ACHN (cell line): ENCODE data around the gene GIT2.

Experiments
- DNase-seq: peaks from one replicate; pipeline ENCODE4 v3.0.0-alpha.2; 2015
- in situ Hi-C: cut with HindIII; loops from 2 replicates; pipeline ENCODE4 v1.10.0; 2017; ENCODE audit warnings: low sequenced_read_pairs, low pct_ligation_motif_present, low pct_unique_long_range_greater_than_20kb

Gene GIT2, protein sequence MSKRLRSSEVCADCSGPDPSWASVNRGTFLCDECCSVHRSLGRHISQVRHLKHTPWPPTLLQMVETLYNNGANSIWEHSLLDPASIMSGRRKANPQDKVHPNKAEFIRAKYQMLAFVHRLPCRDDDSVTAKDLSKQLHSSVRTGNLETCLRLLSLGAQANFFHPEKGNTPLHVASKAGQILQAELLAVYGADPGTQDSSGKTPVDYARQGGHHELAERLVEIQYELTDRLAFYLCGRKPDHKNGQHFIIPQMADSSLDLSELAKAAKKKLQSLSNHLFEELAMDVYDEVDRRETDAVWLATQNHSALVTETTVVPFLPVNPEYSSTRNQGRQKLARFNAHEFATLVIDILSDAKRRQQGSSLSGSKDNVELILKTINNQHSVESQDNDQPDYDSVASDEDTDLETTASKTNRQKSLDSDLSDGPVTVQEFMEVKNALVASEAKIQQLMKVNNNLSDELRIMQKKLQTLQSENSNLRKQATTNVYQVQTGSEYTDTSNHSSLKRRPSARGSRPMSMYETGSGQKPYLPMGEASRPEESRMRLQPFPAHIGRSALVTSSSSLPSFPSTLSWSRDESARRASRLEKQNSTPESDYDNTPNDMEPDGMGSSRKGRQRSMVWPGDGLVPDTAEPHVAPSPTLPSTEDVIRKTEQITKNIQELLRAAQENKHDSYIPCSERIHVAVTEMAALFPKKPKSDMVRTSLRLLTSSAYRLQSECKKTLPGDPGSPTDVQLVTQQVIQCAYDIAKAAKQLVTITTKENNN

GRCh38 chr12:109995686-109996482 lies at the start of gene GIT2:
Gene GIT2 (minus strand): TSS chr12:109996368. CDS start chr12:109996224, 144 bp downstream.
- DNase-seq = peak; percentile 98
- in situ Hi-C loops = no loop called here

- in situ Hi-C loops = no loop called here
- DNase-seq = no peak
Observed at GRCh38 chr12:110042264-110042663, 46.1 kb upstream of the GIT2 start.

- DNase-seq = peak; percentile 95
- in situ Hi-C loops = no loop called here
Observed at GRCh38 chr12:110039085-110039807, 43.1 kb upstream of the GIT2 start.

DNA sequence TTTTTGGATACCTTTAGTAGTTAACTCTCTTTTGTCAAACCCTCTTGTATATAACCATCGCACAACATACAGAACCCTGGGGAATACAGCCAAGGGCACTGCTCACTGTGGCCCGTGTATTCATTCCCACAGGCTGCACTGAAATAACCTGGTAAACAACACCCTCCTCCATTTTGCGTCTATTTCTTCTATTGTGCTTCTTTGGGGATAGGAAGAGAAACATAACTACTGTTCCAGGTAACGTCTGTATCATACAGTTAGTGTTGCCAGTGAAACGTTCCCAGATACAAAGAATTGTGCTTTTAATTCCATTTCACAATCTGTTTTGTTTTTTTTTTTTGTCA lies 42.5 kb upstream of the GIT2 start:
- in situ Hi-C loops = no loop called here

GRCh38 chr12:110037315-110037714 lies 41.1 kb upstream of the GIT2 start:
- no peak for DNase-seq
- in situ Hi-C loops = no loop called here

More for the DNA sequence above, 42.5 kb upstream of the GIT2 start:
- no peak for DNase-seq

DNA sequence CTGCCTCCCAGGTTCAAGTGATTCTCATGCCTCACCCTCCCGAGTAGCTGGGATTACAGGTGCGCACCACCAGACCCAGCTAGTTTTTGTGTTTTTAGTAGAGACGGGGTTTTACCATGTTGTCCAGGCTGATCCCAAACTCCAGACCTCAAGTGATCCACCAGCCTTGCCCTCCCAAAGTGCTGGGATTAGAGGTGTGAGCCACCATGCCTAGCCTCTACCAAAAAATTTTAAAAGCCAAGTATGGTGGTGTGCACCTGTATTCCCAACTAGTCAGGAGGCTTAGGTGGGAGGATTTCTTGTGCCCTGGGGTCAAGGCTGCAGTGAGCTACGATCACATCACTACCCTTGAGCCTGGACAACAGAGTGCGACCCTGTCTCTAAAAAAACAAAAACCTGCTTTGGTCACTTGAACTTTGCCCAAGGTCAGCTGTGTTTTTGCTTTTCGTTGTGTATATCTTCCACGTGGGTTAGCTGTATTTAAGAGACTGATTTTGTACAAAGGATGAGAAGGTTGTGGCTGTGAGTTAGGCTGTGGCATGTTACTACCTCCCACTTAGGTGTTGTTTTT lies 39.5 kb upstream of the GIT2 start:
- in situ Hi-C loops = no loop called here
- DNase-seq = no peak

GRCh38 chr12:110033888-110034287 lies 37.7 kb upstream of the GIT2 start:
- in situ Hi-C loops = no loop called here
- no peak for DNase-seq

DNA sequence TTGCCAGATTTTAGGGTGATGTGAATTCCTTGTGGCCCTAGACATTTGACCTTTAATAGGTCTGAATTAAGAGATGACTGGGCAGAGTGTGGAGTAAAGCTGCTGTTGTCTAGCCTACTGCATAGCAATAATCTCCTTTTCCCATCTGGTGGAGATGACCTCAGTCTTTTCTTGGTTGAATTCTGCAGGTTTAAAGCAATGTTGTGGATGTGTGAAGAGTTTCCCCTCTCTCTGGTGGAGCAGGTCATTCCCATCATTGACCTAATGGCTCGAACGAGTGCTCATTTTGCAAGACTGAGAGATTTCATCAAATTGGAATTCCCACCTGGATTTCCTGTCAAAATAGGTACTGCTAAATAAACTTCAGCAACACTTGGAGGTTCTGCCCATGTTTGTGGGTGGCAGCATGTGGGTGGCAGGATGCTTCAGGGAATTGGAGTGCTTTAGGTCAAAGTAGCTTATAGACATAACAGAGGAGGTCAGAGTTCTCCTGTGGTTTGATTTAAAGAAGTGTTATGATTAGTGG lies 33.2 kb upstream of the GIT2 start:
- no peak for DNase-seq
- in situ Hi-C loops = no loop called here

GRCh38 chr12:110028323-110028722 lies 32.2 kb upstream of the GIT2 start:
- DNase-seq = no peak
- in situ Hi-C loops = no loop called here

DNA sequence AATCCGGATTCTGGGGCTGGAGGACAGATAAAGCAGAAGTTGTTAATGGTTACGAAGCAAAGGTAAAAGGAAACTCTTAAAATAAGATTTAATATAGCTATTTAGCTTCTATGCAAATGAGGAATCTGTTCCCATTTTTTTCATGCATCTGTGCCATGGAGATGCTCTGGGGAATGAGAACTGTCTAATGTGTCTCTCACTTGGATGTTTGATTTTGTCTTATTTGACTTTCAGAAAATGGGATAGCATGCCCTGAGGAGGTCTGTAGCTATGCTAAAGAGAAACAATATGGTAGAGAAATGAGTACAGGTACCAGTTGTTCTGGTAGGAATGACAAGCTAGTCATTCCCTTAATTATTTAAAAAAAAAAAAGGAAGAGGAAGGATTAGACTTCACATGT lies 27.9 kb upstream of the GIT2 start:
- no peak for DNase-seq
- in situ Hi-C loops = no loop called here

GRCh38 chr12:110023059-110023980 lies 27.2 kb upstream of the GIT2 start:
- no peak for DNase-seq
- in situ Hi-C loops = no loop called here

DNA sequence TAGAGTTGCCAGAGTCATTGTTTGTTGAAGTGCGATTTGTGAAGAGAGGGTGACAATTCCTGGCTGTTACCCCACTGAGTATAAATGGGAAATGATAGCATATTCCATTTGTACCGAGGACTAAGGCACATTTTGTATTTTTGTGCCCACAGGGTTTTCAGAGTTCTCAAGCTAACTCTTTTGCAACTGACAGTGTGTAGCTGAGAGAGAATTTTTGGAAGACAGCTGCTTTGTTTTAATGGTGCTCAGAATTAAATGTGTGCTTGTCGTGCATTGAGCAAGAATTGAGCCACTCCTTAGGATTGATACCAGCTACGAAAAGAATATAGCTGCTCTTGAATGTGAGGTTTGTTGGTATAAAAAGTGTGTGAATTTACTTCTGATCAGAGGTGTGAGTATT lies 24.8 kb upstream of the GIT2 start:
- in situ Hi-C loops = no loop called here
- DNase-seq = no peak

DNA sequence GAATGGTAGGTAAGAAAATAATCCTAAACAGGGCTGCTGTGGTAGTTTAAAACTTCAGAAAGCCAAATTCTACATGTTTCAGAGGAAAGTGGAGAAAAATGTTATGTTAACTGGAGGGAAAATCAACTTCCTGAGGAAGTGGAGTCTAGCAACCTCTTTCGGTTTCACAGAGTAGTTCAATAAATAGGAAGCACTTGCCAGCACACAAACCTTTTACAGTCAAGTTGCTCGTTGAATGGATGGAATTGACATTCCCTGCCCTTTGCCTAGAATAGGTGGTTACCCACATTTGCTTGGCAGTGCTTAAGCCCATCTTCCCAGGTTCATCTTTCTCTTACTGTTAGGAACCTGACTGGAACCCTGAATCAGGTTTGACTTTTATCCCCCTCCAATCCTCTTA lies 19.0 kb upstream of the GIT2 start:
- in situ Hi-C loops = no loop called here
- DNase-seq = no peak

- no peak for DNase-seq
Observed at GRCh38 chr12:110012659-110013058, 16.5 kb upstream of the GIT2 start.

GRCh38 chr12:110012137-110012536 lies 16.0 kb upstream of the GIT2 start:
- DNase-seq = peak; percentile 42
- in situ Hi-C loops = no loop called here

More at GRCh38 chr12:110012659-110013058, 16.5 kb upstream of the GIT2 start:
- in situ Hi-C loops = no loop called here

GRCh38 chr12:110010853-110011723 lies 14.9 kb upstream of the GIT2 start:
- DNase-seq = no peak
- in situ Hi-C loops = no loop called here
